HG03432 (cell line): Measurements from ENCODE around the gene NPC1.
A peak's percentile ranks its signal among the peaks of the same experiment; 100 is the strongest.
"Not testable (repeated sequence)": the region's sequence is repeated elsewhere in the genome, so short reads cannot be mapped to it uniquely, and the experiment has no call there.

Source experiments
- ATAC-seq: cut with Tn5 transposase; IDR thresholded peaks from one replicate; pipeline ENCODE4 v1.9.1; 2021; ENCODE audit warnings: mild to moderate bottlenecking, moderate library complexity; ENCODE audit not compliant: unreplicated experiment

NPC1 gene

DNA sequence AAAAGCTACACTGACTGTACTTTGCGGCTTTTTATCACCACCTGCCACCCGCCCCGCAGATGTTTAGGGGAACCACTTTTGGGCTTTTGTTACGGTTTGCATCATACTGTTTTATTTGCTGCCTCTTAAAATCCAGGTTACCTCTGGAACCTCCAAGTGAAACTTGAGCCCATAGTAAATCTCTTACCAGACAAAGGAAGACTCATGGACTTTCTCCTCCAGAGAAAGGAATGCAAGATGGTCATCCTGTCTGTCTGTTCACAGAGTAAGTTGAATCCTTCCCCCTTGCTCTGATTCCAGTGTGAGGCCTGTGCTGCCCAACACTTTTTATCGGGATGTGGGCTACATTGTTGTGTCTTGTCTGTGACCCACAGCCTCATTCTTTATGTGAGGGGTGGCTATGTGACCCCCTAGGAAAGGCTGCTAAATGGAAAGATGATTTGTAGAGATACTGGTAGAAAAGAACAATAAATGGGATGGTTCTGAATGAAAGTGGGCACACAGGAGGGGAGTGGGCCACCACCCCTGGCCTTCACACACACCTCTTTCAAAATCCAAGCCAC lies 59.7 kb downstream of the NPC1 start:
- no peak for ATAC-seq

DNA sequence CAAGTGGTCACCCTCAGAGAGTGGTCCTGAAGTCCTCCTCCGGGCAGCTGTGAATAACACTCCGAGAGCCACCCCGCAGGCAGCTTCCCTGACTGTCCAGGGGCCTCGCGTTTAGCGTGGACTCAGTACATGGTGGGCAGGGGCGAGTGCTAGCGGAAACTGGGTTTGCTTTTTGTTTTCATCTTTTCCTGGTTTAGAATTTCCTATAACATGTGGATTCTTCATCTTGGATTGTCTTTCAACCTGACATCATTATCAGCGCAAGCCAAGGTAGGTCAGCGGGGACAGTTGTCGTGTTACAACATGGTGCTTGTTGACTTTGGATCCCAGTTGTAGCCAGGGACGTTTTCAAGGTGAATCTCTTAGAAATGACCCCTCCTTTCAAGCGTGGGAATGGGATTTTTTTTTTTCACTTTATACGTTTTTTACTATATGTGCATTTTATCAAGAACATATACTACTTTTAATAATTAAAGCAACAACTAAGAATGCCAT lies 62.0 kb downstream of the NPC1 start:
- no peak for ATAC-seq

DNA sequence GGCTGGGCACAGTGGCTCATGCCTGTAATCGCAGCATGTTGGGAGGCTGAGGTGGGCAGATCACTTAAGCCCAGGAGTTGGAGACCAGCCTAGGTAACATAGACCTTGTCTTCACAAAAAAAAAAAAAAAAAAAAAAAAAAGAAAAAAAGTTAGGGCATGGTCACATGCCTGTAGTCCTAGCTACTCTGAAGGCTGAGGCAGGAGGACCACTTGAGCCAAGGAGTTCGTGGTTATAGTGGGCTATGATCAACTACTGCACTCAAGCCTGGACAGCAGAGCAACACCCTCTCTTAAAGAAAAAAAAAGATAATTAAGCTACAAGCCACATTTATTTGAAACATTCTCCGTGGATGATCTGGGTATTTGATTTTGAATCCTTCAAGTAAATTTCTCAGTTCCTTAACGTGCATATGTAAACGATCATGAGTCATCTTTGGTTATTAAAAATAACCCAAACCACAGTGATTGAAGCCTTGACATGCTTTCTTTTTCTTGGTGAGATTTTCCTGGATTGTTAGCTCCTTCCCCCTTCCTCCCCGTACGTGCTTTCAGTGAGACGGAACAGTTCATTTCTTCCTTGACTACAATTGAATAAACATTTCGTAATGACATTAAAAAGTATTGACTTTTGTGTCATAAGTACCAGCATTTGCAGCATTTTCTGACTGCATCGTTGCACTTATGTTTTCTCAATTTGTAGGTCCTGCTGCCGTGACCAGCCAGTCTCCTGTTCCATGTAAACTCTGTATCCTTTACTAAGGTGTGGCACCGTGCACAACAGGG lies 62.7 kb downstream of the NPC1 start:
- ATAC-seq: peak; percentile 62

DNA sequence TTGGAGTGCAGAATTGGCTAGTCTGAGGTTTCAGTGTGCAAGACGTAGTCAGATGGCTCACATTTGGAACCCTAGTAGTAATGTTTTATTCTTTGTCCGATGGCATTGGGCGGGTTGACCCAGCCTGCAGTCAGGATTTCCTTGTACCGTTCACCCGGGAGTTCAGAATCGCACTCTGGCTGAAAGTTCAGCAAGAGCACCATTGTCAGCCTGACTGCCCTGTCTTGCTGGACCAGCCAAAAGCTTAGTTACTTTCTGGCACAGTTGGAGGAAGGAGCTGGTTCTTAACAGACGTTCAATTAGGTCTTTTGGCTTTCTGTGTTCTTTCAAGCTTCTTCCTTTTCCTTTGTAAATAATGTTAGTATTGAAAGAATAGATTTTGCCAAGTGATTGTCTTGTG lies 64.4 kb downstream of the NPC1 start:
- no peak for ATAC-seq

DNA sequence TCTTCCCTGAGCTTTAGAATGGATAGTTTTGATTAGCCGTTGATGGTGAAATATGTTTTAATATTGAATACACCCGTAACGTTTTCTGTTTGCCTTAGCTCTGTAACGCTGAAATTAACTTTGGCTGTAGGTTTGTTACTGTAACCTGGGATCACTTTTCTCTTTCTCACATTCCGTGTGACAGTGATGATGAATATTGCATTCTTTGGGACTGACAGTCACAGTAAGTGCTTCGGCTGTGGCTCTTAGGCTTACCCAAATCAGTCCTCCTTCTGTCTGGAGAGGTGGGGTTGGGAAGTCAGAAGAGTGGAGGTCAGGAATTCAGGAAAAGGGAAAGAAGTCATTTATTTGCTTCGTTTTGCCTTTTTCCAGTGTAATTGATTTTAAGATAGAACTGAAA lies 65.0 kb downstream of the NPC1 start:
- ATAC-seq: no peak

DNA sequence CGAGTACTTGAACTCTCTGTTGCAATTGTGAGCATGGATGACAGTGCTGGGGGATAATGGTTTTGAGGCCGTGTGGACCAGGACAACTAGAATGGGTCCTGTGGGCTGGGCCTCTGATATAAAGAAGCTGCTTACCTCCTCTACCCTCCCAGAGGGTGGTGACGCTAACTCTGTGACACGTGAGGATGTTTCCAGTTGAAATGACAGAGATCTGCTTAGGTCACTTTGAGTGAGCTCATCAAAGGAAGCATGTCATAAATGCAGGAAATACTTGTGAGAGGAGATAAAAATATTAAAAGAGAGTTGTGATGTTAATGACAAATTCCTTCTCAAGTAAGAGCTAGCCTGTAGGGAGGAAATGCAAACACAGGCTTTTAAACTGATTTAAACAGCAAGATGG lies 66.6 kb downstream of the NPC1 start:
- no peak for ATAC-seq

DNA sequence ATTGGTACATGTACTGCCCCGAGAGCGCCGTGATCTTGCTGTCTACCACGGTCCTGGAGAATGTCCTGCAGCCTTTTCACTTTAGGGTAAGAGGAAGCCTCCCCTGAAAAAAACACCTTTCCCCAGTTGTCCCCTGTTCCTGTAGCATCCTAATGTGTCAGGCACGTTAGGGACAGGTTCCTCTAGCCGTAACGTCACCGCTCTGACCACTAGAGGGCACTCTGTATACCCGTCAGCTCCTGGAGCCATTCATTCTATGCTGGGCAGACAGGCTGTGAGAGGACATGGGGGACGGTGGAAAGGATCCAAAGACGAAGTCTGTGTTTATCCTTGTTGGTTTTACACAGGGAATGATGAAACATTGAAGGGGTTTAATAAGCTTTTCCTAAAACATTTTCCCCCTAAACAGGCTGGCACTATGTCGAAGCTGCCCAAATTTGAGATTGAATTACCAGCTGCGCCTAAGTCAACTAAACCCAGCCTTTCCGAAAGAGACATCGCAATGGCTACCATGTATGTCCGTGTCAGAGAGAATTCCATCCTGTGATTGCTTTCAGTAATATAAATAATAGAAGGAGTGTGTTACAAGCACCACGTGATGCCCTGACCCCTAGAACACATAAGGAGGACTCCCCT lies 70.3 kb downstream of the NPC1 start:
- peak; percentile 80 for ATAC-seq

DNA sequence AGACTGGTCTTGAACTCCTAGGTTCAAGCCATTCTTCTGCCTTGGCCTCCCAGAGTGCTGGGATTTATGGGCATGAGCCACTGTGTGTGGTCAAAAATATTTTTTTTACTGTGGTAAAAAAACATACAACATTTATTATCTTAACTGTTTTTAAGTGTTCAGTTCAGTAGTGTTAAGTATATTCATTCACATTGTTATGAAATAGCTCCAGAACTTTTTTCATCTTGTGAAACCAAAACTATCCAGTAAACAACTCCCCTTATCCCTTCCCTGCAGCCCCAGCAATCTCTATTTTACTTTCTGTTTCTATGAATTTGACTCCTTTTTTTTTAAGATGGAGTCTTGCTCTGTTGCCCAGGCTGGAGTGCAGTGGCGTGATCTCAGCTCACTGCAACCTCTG lies 73.7 kb downstream of the NPC1 start:
- ATAC-seq: no peak

DNA sequence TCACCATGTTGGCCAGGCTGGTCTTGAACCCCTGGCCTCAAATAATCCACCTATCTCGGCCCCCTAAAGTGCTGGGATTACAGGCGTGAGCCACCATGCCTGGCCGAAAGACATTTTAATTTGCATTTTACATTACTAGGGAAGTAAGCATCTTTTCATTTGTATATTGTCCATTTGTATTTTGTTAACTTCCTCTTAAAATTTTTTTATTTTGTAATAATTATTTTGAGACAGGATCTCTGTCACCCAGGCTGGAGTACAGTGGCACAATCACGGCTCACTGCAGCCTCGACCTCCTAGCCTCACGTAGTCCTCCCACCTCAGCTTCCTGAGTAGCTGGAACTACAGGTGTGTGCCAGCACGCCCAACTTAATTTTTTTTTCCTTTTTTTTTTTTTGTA lies 74.1 kb downstream of the NPC1 start:
- not testable (repeated sequence) for ATAC-seq

DNA sequence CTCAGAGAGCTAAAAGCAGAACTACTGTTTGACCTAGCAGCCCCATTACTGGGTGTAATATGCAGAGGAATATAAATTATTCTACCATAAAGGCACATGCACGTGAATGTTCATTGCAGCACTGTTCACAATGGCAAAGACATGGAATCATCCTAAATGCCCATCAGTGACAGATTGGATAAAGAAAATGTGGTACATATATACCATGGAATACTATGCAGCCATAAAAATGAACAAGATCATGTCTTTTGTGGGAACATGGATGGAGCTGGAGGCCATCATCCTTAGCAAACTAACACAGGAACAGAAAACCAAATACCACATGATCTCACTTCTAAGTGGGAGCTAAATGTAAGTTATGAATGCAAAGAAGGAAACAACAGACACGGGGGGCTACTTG lies 75.4 kb downstream of the NPC1 start:
- not testable (repeated sequence) for ATAC-seq

DNA sequence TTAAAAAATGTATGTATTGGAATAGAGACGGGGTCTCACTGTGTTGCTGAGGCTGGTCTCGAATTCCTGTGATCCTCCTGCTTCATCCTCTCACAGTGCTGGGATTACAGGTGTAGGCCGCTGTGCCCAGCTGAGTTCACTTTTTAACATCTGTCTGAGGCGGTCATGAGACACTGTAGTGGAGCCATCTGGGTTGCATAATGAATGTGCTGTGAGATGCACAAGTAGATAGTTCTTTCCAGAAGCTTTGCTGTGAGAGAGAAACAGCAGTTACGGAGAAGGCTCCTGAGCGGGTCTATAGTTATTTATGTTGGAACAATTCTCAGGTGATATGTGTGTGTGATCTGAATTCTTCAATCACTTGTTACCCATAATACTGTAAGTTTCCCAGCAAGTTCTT lies 79.9 kb downstream of the NPC1 start:
- ATAC-seq: no peak

DNA sequence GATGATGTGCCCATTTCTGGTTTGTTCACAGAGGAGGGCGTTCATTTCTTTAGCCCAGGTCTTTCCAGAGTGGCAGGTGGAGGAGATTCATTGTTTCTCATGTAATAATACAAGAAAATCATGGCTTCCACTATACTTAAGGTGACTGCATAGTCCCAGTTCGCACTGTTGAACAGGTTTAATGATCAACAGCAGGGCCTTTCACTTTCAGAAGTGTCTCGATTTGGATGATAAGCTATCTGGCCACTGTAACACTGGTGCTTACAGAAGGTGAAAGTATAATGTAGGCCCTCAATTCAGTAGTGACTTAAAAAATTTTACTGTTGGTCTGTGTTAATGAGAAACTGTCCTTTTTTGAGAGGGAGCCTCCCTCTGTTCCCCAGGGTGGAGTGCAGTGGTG lies 81.6 kb downstream of the NPC1 start:
- peak; percentile 52 for ATAC-seq

DNA sequence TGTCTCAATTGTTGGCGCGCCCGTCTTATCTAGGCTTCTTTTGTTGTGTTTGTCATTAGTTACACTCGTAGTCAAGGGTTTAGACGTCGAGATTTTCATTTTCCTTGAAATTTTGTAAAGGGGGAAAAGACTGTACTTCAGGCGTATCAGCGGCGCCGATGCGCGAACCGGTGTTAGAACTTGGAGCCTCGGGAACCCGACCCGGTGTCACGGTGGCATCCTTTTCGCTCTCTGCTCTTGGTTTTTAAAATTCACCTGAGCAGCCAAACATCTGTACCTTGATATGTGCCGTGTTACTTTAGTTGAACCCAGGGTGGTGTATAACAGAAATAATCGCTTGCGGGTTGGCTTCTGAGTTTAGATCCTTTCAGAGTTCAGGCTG lies 82.4 kb downstream of the NPC1 start:
- no peak for ATAC-seq

DNA sequence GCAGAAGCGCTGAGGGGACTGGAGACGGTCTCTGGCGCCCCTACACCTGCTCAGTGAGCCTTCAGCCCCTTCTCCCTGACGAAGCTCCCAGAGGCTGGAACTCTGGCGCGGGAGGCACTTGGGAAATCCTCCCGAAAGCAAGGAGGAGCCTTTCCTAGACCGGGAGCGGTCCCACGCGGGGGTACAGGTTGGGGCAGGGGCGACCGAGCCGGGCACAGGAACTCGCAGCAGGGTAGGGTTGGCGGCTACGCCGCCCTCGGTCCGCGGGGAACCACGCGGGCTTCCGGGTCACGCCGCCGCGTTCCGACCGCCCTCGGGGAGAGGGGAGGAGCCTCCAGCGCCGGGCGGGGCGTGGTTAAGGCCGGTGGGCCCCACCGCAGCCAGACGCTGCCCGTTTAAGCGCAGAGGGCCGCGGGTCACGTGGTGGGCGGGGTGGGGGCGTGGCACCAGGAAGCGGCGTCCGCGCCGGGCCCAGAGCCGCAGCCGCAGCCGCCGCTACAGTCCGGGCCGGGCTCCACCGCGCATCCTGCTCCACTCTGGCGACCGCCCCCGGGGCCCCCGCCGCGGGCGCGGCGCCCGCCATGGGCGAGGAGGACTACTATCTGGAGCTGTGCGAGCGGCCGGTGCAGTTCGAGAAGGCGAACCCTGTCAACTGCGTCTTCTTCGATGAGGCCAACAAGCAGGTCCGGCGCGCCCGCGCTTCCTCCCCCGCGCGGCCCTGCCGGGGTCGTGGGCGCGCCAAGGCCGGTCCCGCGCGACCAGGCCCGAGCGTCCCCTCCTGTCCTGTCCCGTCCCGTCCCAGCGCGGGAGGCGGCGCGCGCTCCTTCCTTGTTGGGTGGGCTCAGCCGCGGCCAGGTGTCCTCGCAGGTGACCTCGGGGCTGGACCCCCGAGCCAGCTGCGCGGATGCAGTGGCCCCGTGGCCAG lies 83.0 kb downstream of the NPC1 start, which contains the start of gene RMC1:
Gene RMC1 (plus strand): TSS at position 474 of the 925 bp plus-strand sequence. CDS start 108 bp downstream, at position 582.
- peak; percentile 82 for ATAC-seq

DNA sequence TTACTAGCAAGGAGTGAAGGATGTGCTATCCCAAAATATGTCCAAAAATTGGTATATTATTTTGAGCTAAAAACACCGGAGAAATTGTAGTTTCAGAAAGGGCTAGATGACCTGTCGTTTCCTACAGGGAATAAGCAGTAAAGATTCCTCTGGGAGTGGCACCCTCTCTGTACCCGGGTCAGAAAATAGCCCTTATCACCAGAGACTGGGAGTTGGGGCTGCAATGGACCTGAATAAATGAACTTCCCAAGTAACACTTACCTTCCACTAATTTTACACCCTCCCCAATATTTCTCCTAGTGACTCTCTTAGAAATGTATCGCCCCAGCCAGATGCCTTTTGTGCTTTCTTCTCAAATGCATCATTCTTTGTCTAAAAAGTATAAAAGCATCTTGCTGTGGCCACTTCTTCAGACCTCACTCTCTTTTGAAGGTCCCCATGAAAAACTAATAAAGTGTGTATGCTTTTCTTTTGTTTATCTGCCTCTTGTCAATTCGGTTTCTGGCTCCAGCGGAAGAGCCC lies 83.7 kb downstream of the NPC1 start:
- no peak for ATAC-seq

DNA sequence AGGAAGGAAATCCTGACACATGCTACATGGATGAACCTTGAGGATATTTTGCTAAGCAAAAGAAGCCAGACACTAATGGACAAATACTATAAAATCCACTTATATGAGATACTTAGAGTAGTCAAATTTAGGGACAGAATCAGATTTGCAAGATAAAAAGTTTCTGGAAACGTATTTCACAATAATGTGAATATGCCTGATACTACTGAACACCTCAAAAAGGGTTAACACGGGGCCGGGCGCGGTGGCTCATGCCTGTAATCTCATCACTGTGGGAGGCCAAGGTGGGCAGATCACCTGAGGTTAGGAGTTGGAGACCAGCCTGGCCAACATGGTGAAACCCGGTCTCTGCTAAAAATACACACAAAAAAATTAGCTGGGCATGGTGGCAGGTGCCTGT lies 84.7 kb downstream of the NPC1 start:
- no peak for ATAC-seq

DNA sequence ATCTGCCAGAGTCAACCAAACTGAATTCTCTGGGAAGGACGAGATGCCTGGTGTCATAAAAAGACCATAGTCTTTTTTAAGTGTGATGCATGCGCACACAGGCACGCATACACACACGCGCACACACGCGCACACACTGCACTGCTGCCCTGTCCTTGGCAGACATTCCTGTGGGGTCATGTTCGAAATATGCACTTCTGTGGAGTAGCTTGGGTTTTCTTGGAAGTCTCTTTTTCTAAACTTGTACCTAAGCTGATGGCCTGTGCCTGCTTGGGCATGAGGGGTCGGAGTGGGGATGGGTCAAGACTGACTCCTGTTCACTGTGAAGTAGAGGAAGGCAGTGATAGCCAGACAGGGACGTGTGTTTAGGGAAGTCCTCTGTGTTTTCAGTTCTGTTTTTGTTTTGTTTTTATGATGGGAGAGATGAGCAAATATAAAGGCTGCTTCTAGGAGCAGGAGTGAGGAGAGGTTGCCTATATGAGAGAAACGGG lies 87.0 kb downstream of the NPC1 start:
- ATAC-seq: no peak

DNA sequence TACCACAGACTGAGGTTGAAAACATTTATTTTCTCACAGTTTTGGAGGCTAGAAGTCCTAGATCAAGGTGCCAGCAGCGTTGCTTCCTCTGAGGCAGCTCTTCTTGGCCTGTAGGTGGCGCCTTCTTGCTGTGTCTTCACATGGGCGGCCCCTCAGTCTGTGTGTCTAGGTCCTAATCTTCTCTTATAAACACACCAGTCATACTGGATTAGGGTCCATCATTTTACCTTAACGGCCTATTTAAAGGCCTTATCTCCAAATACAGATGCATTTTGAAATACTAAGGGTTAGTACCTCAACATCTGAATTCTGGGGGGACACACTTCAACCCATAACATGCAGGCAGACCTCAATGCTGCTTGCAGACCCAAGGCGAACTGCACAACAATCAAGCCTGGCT lies 87.4 kb downstream of the NPC1 start:
- peak; percentile 34 for ATAC-seq

DNA sequence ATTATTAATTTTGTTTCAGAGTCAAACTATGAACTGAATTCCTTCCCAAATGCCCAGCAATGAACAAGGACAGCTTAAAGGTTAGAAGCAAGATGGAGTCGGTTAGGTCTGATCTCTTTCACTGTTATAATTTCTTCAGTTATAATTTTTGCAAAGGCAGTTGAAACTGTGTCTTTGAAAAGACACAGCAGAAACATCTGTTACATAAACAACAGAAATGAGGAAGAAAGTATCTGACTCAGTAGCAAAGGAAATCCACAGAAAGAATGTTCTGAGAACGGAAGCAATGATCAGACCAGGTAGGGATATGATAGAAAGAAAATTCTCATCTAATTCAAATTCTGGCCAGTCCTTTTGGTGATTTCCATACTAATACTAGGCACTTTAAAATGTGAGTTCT lies 88.2 kb downstream of the NPC1 start:
- no peak for ATAC-seq

DNA sequence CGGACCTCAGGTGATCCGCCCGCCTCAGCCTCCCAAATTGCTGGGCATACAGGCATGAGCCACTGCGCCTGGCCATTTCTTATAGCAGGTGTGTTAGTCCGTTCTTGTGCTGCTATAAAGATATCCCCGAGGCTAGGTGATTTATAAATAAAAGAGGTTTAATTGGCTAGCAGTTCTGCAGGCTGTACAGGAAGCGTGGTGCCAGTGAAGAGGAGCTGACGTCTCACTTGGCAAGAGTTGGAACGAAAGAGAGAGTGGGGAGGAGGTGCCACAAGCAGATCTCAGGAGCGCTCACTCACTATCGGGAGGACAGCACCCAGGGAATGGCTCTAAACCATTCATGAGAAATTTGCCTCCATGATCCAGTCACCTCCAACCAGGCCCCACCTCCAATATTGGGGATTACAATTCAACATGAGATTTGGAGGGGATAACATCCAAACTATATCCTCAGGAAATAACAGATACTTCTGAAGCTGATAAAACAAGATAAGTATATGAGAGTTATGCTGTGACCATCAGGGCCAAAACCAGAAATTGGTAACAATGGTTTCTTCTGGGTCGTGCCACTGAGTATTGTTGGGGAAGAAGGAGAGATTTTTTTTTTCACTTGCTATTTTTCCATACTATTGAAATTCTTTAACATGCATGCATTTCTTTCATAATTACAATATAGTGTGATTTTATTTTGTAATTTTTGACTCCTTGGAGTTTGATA lies 90.4 kb downstream of the NPC1 start:
- no peak for ATAC-seq
